HepG2 (cell line): Measurements from ENCODE around the gene COL18A1. TPM values are rescaled to one million over a fixed set of nuclear protein-coding genes. Genes with fewer than 3 reads are reported as not detected.

ENCODE experiments used
- ATAC-seq: fragments of 200-7000 bp; cut with Tn5 transposase; 3 replicates; pipeline ENCODE4 v1.9.1; 2020; ENCODE audit warnings: mild to moderate bottlenecking, moderate library complexity
- BruUV-seq: library from RNA; stranded (reverse); fragments of 400-500 nt; replicated peaks from 2 replicates; lab custom pipeline; 2021; lab: Mats Ljungman, UMichigan
- CTCF ChIA-PET: fragments of 300-600 bp; formaldehyde crosslinking; extraction: SDS; loops from one replicate; lab custom pipeline; 2021; ENCODE audit warnings: low total read pairs, inconsistent platforms, low intra/inter-chr PET ratio; lab: Yijun Ruan, JAX
- POLR2A ChIA-PET: fragments of 350-600 bp; sonication (Branson Sonifier 250); formaldehyde crosslinking; loops from one replicate; lab custom pipeline; 2020; ENCODE audit warnings: antibody characterized with exemption, inconsistent platforms; lab: Yijun Ruan, JAX
- DNase-seq: peaks from one replicate; pipeline ENCODE4 v3.0.0-alpha.2; 2015; ENCODE audit warnings: low spot score
- FAIRE-seq: peaks from 3 replicates; lab custom pipeline; 2011; peaks lifted over from hg19 to GRCh38; lab: Jason Lieb, UNC
- H2AFZ ChIP-seq: one replicate; pipeline ENCODE4 v1.6.1; 2011; ENCODE audit warnings: low read length, inconsistent platforms
- H3K27ac ChIP-seq: fragments of 300-600 bp; 3 replicates; pipeline ENCODE4 v1.8.0; 2011; ENCODE audit warnings: mixed run types, mild to moderate bottlenecking, mixed read lengths, low read length, inconsistent platforms; ENCODE audit not compliant: insufficient read depth; ENCODE audit errors: extremely low read length
- H3K27me3 ChIP-seq, 2 experiments: fragments of 200-600 bp in 1 of 2; 2 replicates in 1 of 2; 3 replicates in 1 of 2; pipeline versions ENCODE4 v1.6.0 to v1.8.0; 2011; ENCODE audit warnings: low read length in 2 of 2, mild to moderate bottlenecking in 2 of 2, moderate library complexity in 2 of 2, inconsistent platforms in 1 of 2; ENCODE audit not compliant: insufficient read depth in 2 of 2, control insufficient read depth in 1 of 2
- H3K36me3 ChIP-seq, 2 experiments: fragments of 200-600 bp in 1 of 2; replicated peaks in 1 of 2; 2 replicates in 1 of 2; 3 replicates in 1 of 2; pipeline versions ENCODE4 v1.5.1 to v1.8.0; 2011; ENCODE audit warnings: low read length in 2 of 2, inconsistent platforms in 1 of 2; ENCODE audit not compliant: insufficient read depth in 2 of 2, control insufficient read depth in 1 of 2
- H3K4me1 ChIP-seq: 2 replicates; pipeline ENCODE4 v1.5.1; 2012; ENCODE audit warnings: low read length, inconsistent platforms; ENCODE audit not compliant: insufficient read depth
- H3K4me2 ChIP-seq: 2 replicates; pipeline ENCODE4 v1.6.0; 2011; ENCODE audit warnings: low read depth, low read length, inconsistent platforms
- H3K4me3 ChIP-seq, 3 experiments: fragments of 200-600 bp in 1 of 3; sonication (generic), shearing (Covaris generic) in 1 of 3; replicated peaks in 1 of 3; 2 replicates each; pipeline ENCODE4 v1.5.1; 2011 to 2016; ENCODE audit warnings: low read length in 3 of 3, inconsistent platforms in 2 of 3, low read depth in 2 of 3, mild to moderate bottlenecking in 2 of 3, control low read depth in 1 of 3, mixed read lengths in 1 of 3; ENCODE audit not compliant: insufficient read depth in 1 of 3
- H3K79me2 ChIP-seq: one replicate; pipeline ENCODE4 v1.6.1; 2011; ENCODE audit warnings: low read length, inconsistent platforms; ENCODE audit not compliant: insufficient read depth
- H3K9ac ChIP-seq: 2 replicates; pipeline ENCODE4 v1.6.0; 2011; ENCODE audit warnings: mild to moderate bottlenecking, low read depth, low read length, inconsistent platforms; ENCODE audit not compliant: insufficient read depth
- H3K9me3 ChIP-seq: 2 replicates; pipeline ENCODE4 v1.5.1; 2012; ENCODE audit warnings: mild to moderate bottlenecking, low read length
- H4K20me1 ChIP-seq: 2 replicates; pipeline ENCODE4 v1.6.0; 2011; ENCODE audit warnings: inconsistent platforms, mild to moderate bottlenecking, low read length, moderate library complexity; ENCODE audit not compliant: insufficient read depth
- ZBTB38 ChIP-seq: sonication (generic); formaldehyde crosslinking; IDR thresholded peaks from 2 replicates; pipeline ENCODE4 v1.5.1; 2020; ENCODE audit warnings: mild to moderate bottlenecking, missing genetic modification reagents
- ZNF263 ChIP-seq: sonication (generic); formaldehyde crosslinking; IDR thresholded peaks from 2 replicates; pipeline ENCODE4 v1.4.0; 2020; ENCODE audit warnings: missing genetic modification reagents
- WGBS: methylation state at CpG from one replicate; pipeline ENCODE4 v1.1.6; 2017; ENCODE audit warnings: low lambda C conversion rate; 5-methylcytosine and 5-hydroxymethylcytosine counted together
- in situ Hi-C: cut with HindIII; loops from 2 replicates; pipeline ENCODE4 v1.10.0; 2017; ENCODE audit warnings: low pct_unique_long_range_greater_than_20kb; ENCODE audit not compliant: extremely low pct_ligation_motif_present
- intact Hi-C: fragments of 100-400 bp; cut with micrococcal nuclease; formaldehyde crosslinking; loops from one replicate; pipeline ENCODE4 v1.10.0; 2022; ENCODE audit not compliant: unreplicated experiment
- polyA plus RNA-seq, 8 experiments: library from polyadenylated mRNA; depleted of rRNA in 3 of 8; stranded (reverse) in 7 of 8; unstranded in 1 of 8; fragments of >200 nt; fragmentation: Illumina TruSeq in 4 of 8; extraction: Trizol in 4 of 8; gene quantifications; 2 replicates each; pipeline versions ENCODE4 v1.2.1 to v1.2.3, GENCODE V29; 2011 to 2016; ENCODE audit warnings: low read depth in 4 of 8, missing spikeins in 1 of 8, mixed read lengths in 1 of 8; ENCODE audit not compliant: insufficient read depth in 1 of 8
- total RNA-seq, 5 experiments: library from RNA; depleted of rRNA; stranded (reverse); fragments of >200 nt; fragmentation: Illumina TruSeq; extraction: Trizol; gene quantifications; 2 replicates each; pipeline ENCODE4 v1.2.3, GENCODE V29; 2016; ENCODE audit warnings: low read depth in 1 of 5
- TF ChIP-seq, protein P1 (sequence below): IDR thresholded peaks from 2 replicates; pipeline ENCODE4 v1.6.1; 2016; ENCODE audit warnings: missing biosample characterization, missing genetic modification reagents, low read depth
- TF ChIP-seq, protein P2 (sequence below): sonication (generic); formaldehyde crosslinking; IDR thresholded peaks from 2 replicates; pipeline ENCODE4 v1.5.1; 2020; ENCODE audit warnings: mild to moderate bottlenecking, missing genetic modification reagents, moderate library complexity

The COL18A1 gene
- total and polyA plus RNA-seq, 2 of the 13 experiments (the other 11 are each of a cell fraction or from before 2014, with no cell fraction given) = 79.0 to 102 TPM

DNA sequence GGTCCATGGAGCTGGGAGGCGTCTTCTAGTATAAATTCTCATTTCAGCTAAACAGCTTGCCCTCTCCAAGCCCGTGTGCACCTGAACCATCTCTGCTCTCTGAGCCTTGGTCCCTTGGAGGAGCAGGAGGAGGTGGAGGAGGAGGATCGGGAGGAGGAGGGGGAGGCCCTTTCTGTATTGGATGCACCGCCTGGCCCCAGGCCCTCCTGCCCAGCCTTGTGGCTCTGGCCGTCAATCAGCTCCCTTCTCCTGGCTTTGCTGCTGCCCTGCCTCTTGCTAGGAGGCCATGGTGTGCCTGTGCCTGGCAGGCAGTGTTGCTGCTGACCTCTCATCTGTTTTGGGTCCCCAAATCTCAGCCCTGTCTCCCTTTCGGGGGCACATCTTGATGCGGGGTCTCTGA lies 9.0 kb downstream of the COL18A1 start:
- CTCF ChIA-PET = no interaction called here
- Histone ChIP-seq H3K9ac (no peak overlapping the region), H3K4me2 (no peak overlapping the region), H3K79me2 (peaks cover 92% of the 10 kb centered on the region), H2AFZ (no peak overlapping the region), H3K36me3 (peaks cover 1 to 13% of the 10 kb centered on the region in 2 experiments; a peak in 4 of 5 replicates), H3K27me3 (no peaks in the 10 kb centered on the region), H3K27ac (no peak overlapping the region), H3K4me1 (peaks cover 61% of the 10 kb centered on the region), H3K9me3 (no peaks in the 10 kb centered on the region), H3K4me3 (no peak overlapping the region), H4K20me1 (peaks cover 38% of the 10 kb centered on the region; the same call in 1 of the 2 replicates)
- no TSS peak for BruUV-seq
- in situ Hi-C loops = no loop called here
- POLR2A ChIA-PET = interaction anchor here (8.9 kb wide), 1 partner anchor 10 kb away, joined by 210 read pairs; no protein-coding TSS in a partner anchor
- no peak for ATAC-seq
- FAIRE-seq = no peak
- intact Hi-C loops = no loop called here
- 94% methylated on average over 7 of the region's 7 CpGs for WGBS
- DNase-seq = no peak
- TF ChIP-seq ZNF263 (CRISPR knock-in tag) (peak; percentile 73), ZBTB38 (CRISPR knock-in tag) (no peak)

DNA sequence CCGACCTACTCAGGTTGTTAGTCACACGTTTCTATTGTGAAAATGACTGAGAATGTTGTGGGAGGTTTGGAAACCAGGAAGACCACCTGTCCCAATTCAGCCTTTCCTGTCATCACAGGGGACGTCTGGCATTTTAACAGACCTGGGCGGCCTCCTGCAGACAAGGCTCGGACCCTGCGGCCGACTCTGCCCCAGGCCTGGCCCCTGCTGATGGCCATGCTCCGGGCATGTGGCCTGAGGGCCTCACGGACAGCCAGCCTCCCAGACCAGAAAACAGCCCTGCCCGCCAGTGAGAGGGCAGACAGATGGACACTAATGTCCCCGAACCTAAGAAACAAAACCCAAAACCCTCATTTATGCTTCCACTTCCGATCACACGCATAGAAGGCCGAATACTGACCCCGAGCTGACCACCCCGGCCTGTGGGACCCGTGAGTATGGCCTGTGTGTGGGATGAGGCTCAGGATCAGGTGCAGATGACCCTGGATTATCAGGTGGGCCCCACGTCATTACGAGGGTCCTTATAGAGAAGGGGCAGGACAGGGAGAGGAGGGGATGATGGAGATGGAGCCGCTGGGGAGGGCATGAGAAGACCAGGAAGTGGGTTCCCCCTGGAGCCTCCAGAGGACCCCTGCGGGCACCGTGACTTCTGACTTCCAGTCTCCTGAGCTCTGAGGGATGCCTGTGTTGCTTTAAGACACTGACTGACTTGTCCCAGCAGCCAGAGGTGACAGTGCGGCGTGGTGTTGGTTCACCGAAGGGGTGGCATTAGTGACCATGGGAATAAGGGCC lies 9.6 kb downstream of the COL18A1 start:
- in situ Hi-C loops (no loop called here), intact Hi-C loops (no loop called here)
- ChIA-PET POLR2A (interaction anchor here (8.9 kb wide), 1 partner anchor 9 kb away, joined by 210 read pairs; no protein-coding TSS in a partner anchor), CTCF (no interaction called here)
- TF ChIP-seq, protein P1, sequence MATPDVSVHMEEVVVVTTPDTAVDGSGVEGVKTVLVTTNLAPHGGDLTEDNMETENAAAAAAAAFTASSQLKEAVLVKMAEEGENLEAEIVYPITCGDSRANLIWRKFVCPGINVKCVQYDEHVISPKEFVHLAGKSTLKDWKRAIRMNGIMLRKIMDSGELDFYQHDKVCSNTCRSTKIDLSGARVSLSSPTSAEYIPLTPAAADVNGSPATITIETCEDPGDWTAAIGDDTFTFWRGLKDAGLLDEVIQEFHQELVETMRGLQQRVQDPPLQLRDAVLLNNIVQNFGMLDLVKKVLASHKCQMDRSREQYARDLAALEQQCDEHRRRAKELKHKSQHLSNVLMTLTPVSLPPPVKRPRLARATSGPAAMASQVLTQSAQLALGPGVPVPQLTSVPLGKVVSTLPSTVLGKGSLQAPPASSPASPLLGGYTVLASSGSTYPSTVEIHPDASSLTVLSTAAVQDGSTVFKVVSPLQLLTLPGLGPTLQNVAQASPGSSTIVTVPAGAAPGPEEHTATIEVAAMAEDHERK (CRISPR knock-in tag) = no peak
- TF ChIP-seq, protein P2, sequence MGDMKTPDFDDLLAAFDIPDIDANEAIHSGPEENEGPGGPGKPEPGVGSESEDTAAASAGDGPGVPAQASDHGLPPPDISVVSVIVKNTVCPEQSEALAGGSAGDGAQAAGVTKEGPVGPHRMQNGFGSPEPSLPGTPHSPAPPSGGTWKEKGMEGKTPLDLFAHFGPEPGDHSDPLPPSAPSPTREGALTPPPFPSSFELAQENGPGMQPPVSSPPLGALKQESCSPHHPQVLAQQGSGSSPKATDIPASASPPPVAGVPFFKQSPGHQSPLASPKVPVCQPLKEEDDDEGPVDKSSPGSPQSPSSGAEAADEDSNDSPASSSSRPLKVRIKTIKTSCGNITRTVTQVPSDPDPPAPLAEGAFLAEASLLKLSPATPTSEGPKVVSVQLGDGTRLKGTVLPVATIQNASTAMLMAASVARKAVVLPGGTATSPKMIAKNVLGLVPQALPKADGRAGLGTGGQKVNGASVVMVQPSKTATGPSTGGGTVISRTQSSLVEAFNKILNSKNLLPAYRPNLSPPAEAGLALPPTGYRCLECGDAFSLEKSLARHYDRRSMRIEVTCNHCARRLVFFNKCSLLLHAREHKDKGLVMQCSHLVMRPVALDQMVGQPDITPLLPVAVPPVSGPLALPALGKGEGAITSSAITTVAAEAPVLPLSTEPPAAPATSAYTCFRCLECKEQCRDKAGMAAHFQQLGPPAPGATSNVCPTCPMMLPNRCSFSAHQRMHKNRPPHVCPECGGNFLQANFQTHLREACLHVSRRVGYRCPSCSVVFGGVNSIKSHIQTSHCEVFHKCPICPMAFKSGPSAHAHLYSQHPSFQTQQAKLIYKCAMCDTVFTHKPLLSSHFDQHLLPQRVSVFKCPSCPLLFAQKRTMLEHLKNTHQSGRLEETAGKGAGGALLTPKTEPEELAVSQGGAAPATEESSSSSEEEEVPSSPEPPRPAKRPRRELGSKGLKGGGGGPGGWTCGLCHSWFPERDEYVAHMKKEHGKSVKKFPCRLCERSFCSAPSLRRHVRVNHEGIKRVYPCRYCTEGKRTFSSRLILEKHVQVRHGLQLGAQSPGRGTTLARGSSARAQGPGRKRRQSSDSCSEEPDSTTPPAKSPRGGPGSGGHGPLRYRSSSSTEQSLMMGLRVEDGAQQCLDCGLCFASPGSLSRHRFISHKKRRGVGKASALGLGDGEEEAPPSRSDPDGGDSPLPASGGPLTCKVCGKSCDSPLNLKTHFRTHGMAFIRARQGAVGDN (CRISPR knock-in tag) = peak; percentile 45
- DNase-seq = no peak
- no peak overlapping the region for H3K9ac ChIP-seq
- 99% methylated on average over 12 of the region's 25 CpGs for WGBS
- peaks cover 1 to 13% of the 10 kb centered on the region in 2 experiments; a peak in 4 of 5 replicates for H3K36me3 ChIP-seq
- no peak overlapping the region for H3K4me3 ChIP-seq
- no peak for ATAC-seq
- H2AFZ ChIP-seq = no peak overlapping the region
- H3K4me1 ChIP-seq = peaks cover 59% of the 10 kb centered on the region
- H3K4me2 ChIP-seq = no peak overlapping the region
- no peak for FAIRE-seq
- no peak overlapping the region for H3K27ac ChIP-seq
- H3K9me3 ChIP-seq = no peaks in the 10 kb centered on the region
- BruUV-seq = no TSS peak
- H3K79me2 ChIP-seq = peaks cover 92% of the 10 kb centered on the region
- H4K20me1 ChIP-seq = peaks cover 44% of the 10 kb centered on the region; the same call in 1 of the 2 replicates
- H3K27me3 ChIP-seq = no peaks in the 10 kb centered on the region
